NCI-H146 (cell line): ENCODE results near the gene MLPH.

ENCODE experiments used
- DNase-seq: peaks from one replicate; lab custom pipeline; 2025; lab: John Stamatoyannopoulos, UW

MLPH gene

GRCh38 chr2:237546040-237546875, 59.2 kb downstream of the MLPH start:
- DNase-seq = no peak

GRCh38 chr2:237546876-237547395, 59.9 kb downstream of the MLPH start:
- no peak for DNase-seq

GRCh38 chr2:237547841-237548416, 60.9 kb downstream of the MLPH start:
- DNase-seq = peak; percentile 59

GRCh38 chr2:237549216-237549615, 62.2 kb downstream of the MLPH start:
- no peak for DNase-seq

GRCh38 chr2:237549643-237550415, 62.8 kb downstream of the MLPH start:
- DNase-seq = no peak

- DNase-seq = no peak
Measured at GRCh38 chr2:237551071-237551574, 64.1 kb downstream of the MLPH start.

- DNase-seq = no peak
Measured at GRCh38 chr2:237552908-237553307, 65.9 kb downstream of the MLPH start.

GRCh38 chr2:237553948-237554347, 66.9 kb downstream of the MLPH start:
- DNase-seq = no peak

- no peak for DNase-seq
Measured at GRCh38 chr2:237555560-237555959, 68.5 kb downstream of the MLPH start.

GRCh38 chr2:237556773-237557632, 70.0 kb downstream of the MLPH start:
- DNase-seq = no peak

- no peak for DNase-seq
Measured at GRCh38 chr2:237557633-237558015, 70.6 kb downstream of the MLPH start.

- peak; percentile 60 for DNase-seq
Measured at GRCh38 chr2:237558961-237559641, 72.0 kb downstream of the MLPH start.

GRCh38 chr2:237561221-237561620, 74.2 kb downstream of the MLPH start:
- DNase-seq = no peak

- no peak for DNase-seq
Measured at GRCh38 chr2:237563816-237564215, 76.8 kb downstream of the MLPH start.

GRCh38 chr2:237564526-237565131, 77.6 kb downstream of the MLPH start:
- DNase-seq = no peak

GRCh38 chr2:237565974-237566373, 78.9 kb downstream of the MLPH start:
- DNase-seq = no peak

- no peak for DNase-seq
Measured at GRCh38 chr2:237566401-237567235, 79.6 kb downstream of the MLPH start, which contains the start of gene PRLH. PRLH (plus strand) TSS chr2:237566574; CDS start chr2:237566574, 0 bp downstream.

GRCh38 chr2:237567276-237568029, 80.4 kb downstream of the MLPH start:
- DNase-seq = no peak
